SK-N-SH treated with all-trans-retinoic acid at 6 μM for 48 hours (cell line): ENCODE measurements around the gene AURKB.

Experiments used
- ATAC-seq: fragments of 200-7000 bp; cut with Tn5 transposase; 3 replicates; pipeline ENCODE4 v1.9.1; 2020; ENCODE audit warnings: mild to moderate bottlenecking, moderate library complexity
- ARNTL ChIP-seq: fragments of 450-650 bp; formaldehyde crosslinking; IDR thresholded peaks from 2 replicates; pipeline ENCODE4 v1.5.0; 2020; ENCODE audit warnings: low read depth, mild to moderate bottlenecking, moderate library complexity, borderline replicate concordance
- BACH2 ChIP-seq: fragments of 250-450 bp; sonication (Bioruptor Pico); IDR thresholded peaks from 2 replicates; pipeline ENCODE4 v1.9.0; 2021; ENCODE audit warnings: mild to moderate bottlenecking, borderline replicate concordance
- CREB5 ChIP-seq: fragments of 250-450 bp; sonication (Bioruptor Pico); IDR thresholded peaks from 2 replicates; pipeline ENCODE4 v1.5.1; 2020; ENCODE audit warnings: low read depth, mild to moderate bottlenecking, moderate library complexity
- CSDC2 ChIP-seq: fragments of 250-450 bp; sonication (Bioruptor Pico); IDR thresholded peaks from 2 replicates; pipeline ENCODE4 v1.5.0; 2020; ENCODE audit warnings: mild to moderate bottlenecking, moderate library complexity
- ESRRG ChIP-seq: fragments of 250-450 bp; sonication (Bioruptor Pico); IDR thresholded peaks from 2 replicates; pipeline ENCODE4 v1.6.1; 2021; ENCODE audit warnings: mild to moderate bottlenecking
- GLIS3 ChIP-seq: fragments of 250-450 bp; sonication (Bioruptor Pico); IDR thresholded peaks from 2 replicates; pipeline ENCODE4 v1.5.0; 2020; ENCODE audit warnings: mild to moderate bottlenecking, moderate library complexity
- ISL1 ChIP-seq: fragments of 250-450 bp; sonication (Bioruptor Pico); IDR thresholded peaks from 2 replicates; pipeline ENCODE4 v2.1.2; 2022; ENCODE audit warnings: mild to moderate bottlenecking, moderate library complexity
- OSR1 ChIP-seq: fragments of 250-450 bp; sonication (Bioruptor Pico); IDR thresholded peaks from 2 replicates; pipeline ENCODE4 v1.8.0; 2022; ENCODE audit warnings: moderate library complexity, mild to moderate bottlenecking, inconsistent platforms
- PPARA ChIP-seq: fragments of 250-450 bp; sonication (Bioruptor Pico); IDR thresholded peaks from 2 replicates; pipeline ENCODE4 v1.5.0; 2020; ENCODE audit warnings: mild to moderate bottlenecking, borderline replicate concordance
- RARB ChIP-seq: fragments of 250-450 bp; sonication (Bioruptor Pico); IDR thresholded peaks from 2 replicates; pipeline ENCODE4 v1.8.0; 2021; ENCODE audit warnings: mild to moderate bottlenecking, moderate library complexity
- SNAI2 ChIP-seq: fragments of 250-450 bp; sonication (Bioruptor Pico); IDR thresholded peaks from 2 replicates; pipeline ENCODE4 v1.5.0; 2020; ENCODE audit warnings: mild to moderate bottlenecking, moderate library complexity
- TCF4 ChIP-seq: fragments of 250-450 bp; sonication (Bioruptor Pico); IDR thresholded peaks from 2 replicates; pipeline ENCODE4 v1.8.0; 2021; ENCODE audit warnings: mild to moderate bottlenecking, moderate library complexity, borderline replicate concordance
- TOX ChIP-seq: fragments of 250-450 bp; sonication (Bioruptor Pico); IDR thresholded peaks from 2 replicates; pipeline ENCODE4 v1.8.0; 2021; ENCODE audit warnings: mild to moderate bottlenecking, moderate library complexity, borderline replicate concordance
- ZC3H10 ChIP-seq: fragments of 250-450 bp; sonication (Bioruptor Pico); IDR thresholded peaks from 2 replicates; pipeline ENCODE4 v1.5.1; 2021; ENCODE audit warnings: mild to moderate bottlenecking, moderate library complexity
- ZFP3 ChIP-seq: fragments of 250-450 bp; sonication (Bioruptor Pico); IDR thresholded peaks from 2 replicates; pipeline ENCODE4 v1.5.0; 2020; ENCODE audit warnings: mild to moderate bottlenecking, moderate library complexity
- ZNF70 ChIP-seq: fragments of 450-650 bp; formaldehyde crosslinking; IDR thresholded peaks from 2 replicates; pipeline ENCODE4 v1.5.0; 2020; ENCODE audit warnings: mild to moderate bottlenecking, moderate library complexity
- ZNF8 ChIP-seq: fragments of 450-650 bp; formaldehyde crosslinking; IDR thresholded peaks from 2 replicates; pipeline ENCODE4 v1.5.0; 2020; ENCODE audit warnings: mild to moderate bottlenecking, moderate library complexity
- TF ChIP-seq, protein P1 (sequence below): fragments of 250-450 bp; sonication (Bioruptor Pico); IDR thresholded peaks from 2 replicates; pipeline ENCODE4 v1.5.1; 2021; ENCODE audit warnings: mild to moderate bottlenecking, moderate library complexity
- TF ChIP-seq, protein P2 (sequence below): fragments of 250-450 bp; sonication (Bioruptor Pico); IDR thresholded peaks from 2 replicates; pipeline ENCODE4 v1.5.0; 2020; ENCODE audit warnings: mild to moderate bottlenecking, moderate library complexity
- TF ChIP-seq, protein P3 (sequence below): fragments of 250-450 bp; sonication (Bioruptor Pico); IDR thresholded peaks from 2 replicates; pipeline ENCODE4 v1.8.0; 2021; ENCODE audit warnings: low read depth, mild to moderate bottlenecking, moderate library complexity, borderline replicate concordance

The AURKB gene

GRCh38 chr17:8210761-8211458 is 535 bp upstream of the AURKB start (continued):
- TF ChIP-seq, protein P1, sequence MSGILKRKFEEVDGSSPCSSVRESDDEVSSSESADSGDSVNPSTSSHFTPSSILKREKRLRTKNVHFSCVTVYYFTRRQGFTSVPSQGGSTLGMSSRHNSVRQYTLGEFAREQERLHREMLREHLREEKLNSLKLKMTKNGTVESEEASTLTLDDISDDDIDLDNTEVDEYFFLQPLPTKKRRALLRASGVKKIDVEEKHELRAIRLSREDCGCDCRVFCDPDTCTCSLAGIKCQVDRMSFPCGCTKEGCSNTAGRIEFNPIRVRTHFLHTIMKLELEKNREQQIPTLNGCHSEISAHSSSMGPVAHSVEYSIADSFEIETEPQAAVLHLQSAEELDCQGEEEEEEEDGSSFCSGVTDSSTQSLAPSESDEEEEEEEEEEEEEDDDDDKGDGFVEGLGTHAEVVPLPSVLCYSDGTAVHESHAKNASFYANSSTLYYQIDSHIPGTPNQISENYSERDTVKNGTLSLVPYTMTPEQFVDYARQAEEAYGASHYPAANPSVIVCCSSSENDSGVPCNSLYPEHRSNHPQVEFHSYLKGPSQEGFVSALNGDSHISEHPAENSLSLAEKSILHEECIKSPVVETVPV (CRISPR knock-in tag), result no peak
- TF ChIP-seq SNAI2 (no peak), ZNF8 (CRISPR knock-in tag) (no peak)
- TF ChIP-seq, all 23 proteins: peak for 0

- TF ChIP-seq ZC3H10 (CRISPR knock-in tag) (no peak), ESRRG (no peak), ZFP3 (no peak), OSR1 (CRISPR knock-in tag) (no peak), GLIS3 (CRISPR knock-in tag) (no peak), CREB5 (CRISPR knock-in tag) (no peak), TCF4 (CRISPR knock-in tag) (no peak), BACH2 (CRISPR knock-in tag) (no peak), ISL1 (CRISPR knock-in tag) (no peak), PPARA (no peak), SNAI2 (no peak)
- TF ChIP-seq, protein P2, sequence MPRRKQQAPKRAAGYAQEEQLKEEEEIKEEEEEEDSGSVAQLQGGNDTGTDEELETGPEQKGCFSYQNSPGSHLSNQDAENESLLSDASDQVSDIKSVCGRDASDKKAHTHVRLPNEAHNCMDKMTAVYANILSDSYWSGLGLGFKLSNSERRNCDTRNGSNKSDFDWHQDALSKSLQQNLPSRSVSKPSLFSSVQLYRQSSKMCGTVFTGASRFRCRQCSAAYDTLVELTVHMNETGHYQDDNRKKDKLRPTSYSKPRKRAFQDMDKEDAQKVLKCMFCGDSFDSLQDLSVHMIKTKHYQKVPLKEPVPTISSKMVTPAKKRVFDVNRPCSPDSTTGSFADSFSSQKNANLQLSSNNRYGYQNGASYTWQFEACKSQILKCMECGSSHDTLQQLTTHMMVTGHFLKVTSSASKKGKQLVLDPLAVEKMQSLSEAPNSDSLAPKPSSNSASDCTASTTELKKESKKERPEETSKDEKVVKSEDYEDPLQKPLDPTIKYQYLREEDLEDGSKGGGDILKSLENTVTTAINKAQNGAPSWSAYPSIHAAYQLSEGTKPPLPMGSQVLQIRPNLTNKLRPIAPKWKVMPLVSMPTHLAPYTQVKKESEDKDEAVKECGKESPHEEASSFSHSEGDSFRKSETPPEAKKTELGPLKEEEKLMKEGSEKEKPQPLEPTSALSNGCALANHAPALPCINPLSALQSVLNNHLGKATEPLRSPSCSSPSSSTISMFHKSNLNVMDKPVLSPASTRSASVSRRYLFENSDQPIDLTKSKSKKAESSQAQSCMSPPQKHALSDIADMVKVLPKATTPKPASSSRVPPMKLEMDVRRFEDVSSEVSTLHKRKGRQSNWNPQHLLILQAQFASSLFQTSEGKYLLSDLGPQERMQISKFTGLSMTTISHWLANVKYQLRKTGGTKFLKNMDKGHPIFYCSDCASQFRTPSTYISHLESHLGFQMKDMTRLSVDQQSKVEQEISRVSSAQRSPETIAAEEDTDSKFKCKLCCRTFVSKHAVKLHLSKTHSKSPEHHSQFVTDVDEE, result no peak
- TF ChIP-seq, protein P1 (CRISPR knock-in tag), result no peak
- TF ChIP-seq, protein P3, sequence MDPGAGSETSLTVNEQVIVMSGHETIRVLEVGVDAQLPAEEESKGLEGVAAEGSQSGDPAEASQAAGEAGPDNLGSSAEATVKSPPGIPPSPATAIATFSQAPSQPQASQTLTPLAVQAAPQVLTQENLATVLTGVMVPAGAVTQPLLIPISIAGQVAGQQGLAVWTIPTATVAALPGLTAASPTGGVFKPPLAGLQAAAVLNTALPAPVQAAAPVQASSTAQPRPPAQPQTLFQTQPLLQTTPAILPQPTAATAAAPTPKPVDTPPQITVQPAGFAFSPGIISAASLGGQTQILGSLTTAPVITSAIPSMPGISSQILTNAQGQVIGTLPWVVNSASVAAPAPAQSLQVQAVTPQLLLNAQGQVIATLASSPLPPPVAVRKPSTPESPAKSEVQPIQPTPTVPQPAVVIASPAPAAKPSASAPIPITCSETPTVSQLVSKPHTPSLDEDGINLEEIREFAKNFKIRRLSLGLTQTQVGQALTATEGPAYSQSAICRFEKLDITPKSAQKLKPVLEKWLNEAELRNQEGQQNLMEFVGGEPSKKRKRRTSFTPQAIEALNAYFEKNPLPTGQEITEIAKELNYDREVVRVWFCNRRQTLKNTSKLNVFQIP (CRISPR knock-in tag), result no peak
- ATAC-seq, result no peak
These were observed 3.8 kb downstream of the AURKB start for GRCh38 chr17:8206536-8206935.

GRCh38 chr17:8204761-8205555 is 5.4 kb downstream of the AURKB start:
- ATAC-seq, result no peak
- no peak for TF ChIP-seq ARNTL (CRISPR knock-in tag)
- TF ChIP-seq, protein P2, result no peak
- TF ChIP-seq SNAI2, result no peak
- no peak for TF ChIP-seq ZC3H10 (CRISPR knock-in tag)
- TF ChIP-seq GLIS3 (CRISPR knock-in tag), result no peak
- no peak for TF ChIP-seq ZFP3
- TF ChIP-seq, protein P3 (CRISPR knock-in tag), result no peak
- no peak for TF ChIP-seq ZNF8 (CRISPR knock-in tag)
- TF ChIP-seq ISL1 (CRISPR knock-in tag), result no peak
- TF ChIP-seq, protein P1 (CRISPR knock-in tag), result no peak
- no peak for TF ChIP-seq RARB (CRISPR knock-in tag)
- TF ChIP-seq CSDC2 (CRISPR knock-in tag), result no peak
- TF ChIP-seq PPARA, result no peak
- no peak for TF ChIP-seq TOX (CRISPR knock-in tag)
- no peak for TF ChIP-seq OSR1 (CRISPR knock-in tag)
- no peak for TF ChIP-seq ZNF70
- no peak for TF ChIP-seq BACH2 (CRISPR knock-in tag)
